NT2/D1 (cell line): ENCODE data around the gene FAM217B.

Experiments used
- SUZ12 ChIP-seq: IDR thresholded peaks from 2 replicates; pipeline ENCODE4 v1.6.1; 2011; ENCODE audit not compliant: insufficient read length, insufficient read depth; ENCODE audit errors: extremely low read depth
- YY1 ChIP-seq: IDR thresholded peaks from 2 replicates; pipeline ENCODE4 v1.6.1; 2011; ENCODE audit not compliant: insufficient read length, insufficient read depth

GRCh38 chr20:59976156-59976782, 36.1 kb downstream of the FAM217B start:
- TF ChIP-seq YY1 (no peak), SUZ12 (no peak)
